Heart right ventricle (tissue), 16 donors: ENCODE measurements around the gene SH3BP4. TPM values are rescaled to one million over a fixed set of nuclear protein-coding genes. Genes with fewer than 3 reads are reported as not detected.

ENCODE experiments used
- ATAC-seq, 8 donors: fragments of 200-7000 bp; cut with Tn5 transposase; one replicate each; pipeline ENCODE4 v1.9.1; 2020; ENCODE audit warnings: mild to moderate bottlenecking in 8 of 8, moderate library complexity in 8 of 8, moderate number of reproducible peaks in 1 of 8
- DNase-seq, 2 donors: peaks; one replicate each; pipeline ENCODE4 v3.0.0-alpha.2; 2020
- H3K27ac ChIP-seq, 10 donors: fragments of 200-600 bp; sonication (generic) in 2 of 10; one replicate each; pipeline versions ENCODE4 v1.5.0 to v1.8.0; 2020 to 2022; ENCODE audit warnings: mild to moderate bottlenecking in 3 of 10
- H3K27me3 ChIP-seq, 7 donors: fragments of 200-600 bp; one replicate each; pipeline ENCODE4 v1.8.0; 2021 to 2022; ENCODE audit warnings: mild to moderate bottlenecking in 2 of 7
- H3K36me3 ChIP-seq, 9 donors: fragments of 200-600 bp; sonication (generic) in 1 of 9; one replicate each; pipeline versions ENCODE4 v1.5.0 to v1.8.0; 2020 to 2022; ENCODE audit warnings: mild to moderate bottlenecking in 2 of 9
- H3K4me1 ChIP-seq, 9 donors: fragments of 200-600 bp; sonication (generic) in 1 of 9; one replicate each; pipeline versions ENCODE4 v1.5.0 to v1.8.0; 2020 to 2022; ENCODE audit warnings: mild to moderate bottlenecking in 4 of 9
- H3K4me3 ChIP-seq, 10 donors: fragments of 200-600 bp; sonication (generic) in 2 of 10; one replicate each; pipeline versions ENCODE4 v1.5.0 to v1.8.0; 2020 to 2022; ENCODE audit warnings: mild to moderate bottlenecking in 7 of 10, moderate library complexity in 2 of 10
- H3K9me3 ChIP-seq, 11 donors: fragments of 200-600 bp in 10 of 11; sonication (generic) in 2 of 11; one replicate each; pipeline versions ENCODE4 v1.5.0 to v1.8.0; 2013 to 2022; ENCODE audit warnings: mild to moderate bottlenecking in 2 of 11, control low read depth in 1 of 11, moderate library complexity in 1 of 11
- CTCF ChIP-seq, 9 donors: fragments of 200-600 bp; sonication (generic) in 2 of 9; IDR thresholded peaks; one replicate each; pipeline versions ENCODE4 v1.5.0 to v1.8.0; 2021 to 2022; ENCODE audit warnings: antibody characterized with exemption in 9 of 9, mild to moderate bottlenecking in 5 of 9, moderate library complexity in 1 of 9
- WGBS, 2 donors: extraction: QIAGEN DNeasy Blood & Tissue Kit; methylation state at CpG; one replicate each; pipeline ENCODE4 v1.1.7; 2013; ENCODE audit warnings: inconsistent platforms in 1 of 2; 5-methylcytosine and 5-hydroxymethylcytosine counted together
- intact Hi-C, 10 donors: fragments of 100-400 bp; cut with DNase I; formaldehyde crosslinking; loops; one replicate each; pipeline versions ENCODE4 v1.11.1 to v1.14.2; 2022
- polyA plus RNA-seq, 2 donors: library from polyadenylated mRNA; stranded (reverse); fragments of 200-250 nt; gene quantifications; one replicate each; pipeline ENCODE4 v1.2.3, GENCODE V29; 2013
- total RNA-seq, 10 donors: library from RNA; stranded (reverse); fragmentation: NEBNext Ultra II Directional in 3 of 10; extraction: Animal tissue kit (Norgen Biotek cat#: 25700) in 3 of 10; gene quantifications; one replicate each; pipeline versions ENCODE4 v1.2.1 to v1.2.4, GENCODE V29; 2021 to 2023
- donor health status: Arrhythmogenic right ventricular cardiomyopathy.
- donor health status: ischemic (EF 13 %, LVEDD 7.1; RV severe dilation, severe dysfunction).
- donor health status: healthy with polysubstance abuse.
- donor health status: DM: no; HTN: yes; CAD: no.
- donor health status: DM: no; HTN: no; CAD: no.
- donor health status: ischemic (EF 25% LVEDD 6.9; RV normal size, moderate dysfunction).
- donor health status: ischemic (EF 25% LVEDD 5.7; RV mildly dilated, moderate dysfunction).
- donor health status: healthy.
- donor health status: DM: yes; HTN: yes; CAD: no.
- donor health status: Ischemic cardiomyopathy.
- donor health status: ischemic (EF 35%, LVEDD 5.7; RV mildly dilated, moderate dysfunction).
- donor health status: nonischemic (EF 11% LVEDD 7.7; RV severe dilation, severe dysfunction).
- donor health status: DM: yes; HTN: yes; CAD: no.
- donor health status: PGD.
- donor health status: ischemic (EF 29% LVEDD 5.4; RV normal size, mild dysfunction).
- donor health status: nonischemic (EF 23%, LVEDD 6.1; RV moderate dilation, normal function).

SH3BP4 gene
- total and polyA plus RNA-seq, 12 donors, result 6.3 to 15.3 (median 10.8) TPM

GRCh38 chr2:235095569-235095968 is 143.8 kb downstream of the SH3BP4 start:
- Histone ChIP-seq H3K4me1 (no peaks in the 10 kb centered on the region), H3K4me3 (no peak overlapping the region), H3K36me3 (no peaks in the 10 kb centered on the region), H3K27me3 (peaks cover 0 to 14% (median 0%) of the 10 kb centered on the region in 7 donors), H3K9me3 (no peaks in the 10 kb centered on the region), H3K27ac (no peak overlapping the region)
- no peak for TF ChIP-seq CTCF (IDR thresholded peaks at IDR 0.05)
- no peak for ATAC-seq
- intact Hi-C loops, result no loop called here
- WGBS, 2 donors, result 90 to 96% methylated on average over 2 of the region's 2 CpGs
- DNase-seq, result no peak

- WGBS, 2 donors, result 83 to 95% methylated on average over 4 of the region's 4 CpGs
- Histone ChIP-seq H3K27me3 (peaks cover 0 to 14% (median 0%) of the 10 kb centered on the region in 7 donors), H3K9me3 (no peaks in the 10 kb centered on the region), H3K4me3 (no peak overlapping the region), H3K4me1 (no peaks in the 10 kb centered on the region), H3K27ac (no peak overlapping the region), H3K36me3 (no peaks in the 10 kb centered on the region)
- ATAC-seq (no peak), DNase-seq (no peak)
- no peak for TF ChIP-seq CTCF (IDR thresholded peaks at IDR 0.05)
- intact Hi-C loops, result no loop called here
These were observed 144.6 kb downstream of the SH3BP4 start for GRCh38 chr2:235096447-235096846.

GRCh38 chr2:235097196-235097595 is 145.4 kb downstream of the SH3BP4 start:
- intact Hi-C loops, result no loop called here

GRCh38 chr2:235098269-235098668 is 146.5 kb downstream of the SH3BP4 start:
- Histone ChIP-seq H3K27ac (no peak overlapping the region), H3K4me3 (no peak overlapping the region), H3K4me1 (peaks cover 0 to 11% (median 3%) of the 10 kb centered on the region in 9 donors), H3K36me3 (no peaks in the 10 kb centered on the region), H3K27me3 (peaks cover 0 to 14% (median 0%) of the 10 kb centered on the region in 7 donors), H3K9me3 (no peaks in the 10 kb centered on the region)
- no peak for TF ChIP-seq CTCF (IDR thresholded peaks at IDR 0.05)
- intact Hi-C loops, result no loop called here
- WGBS, 2 donors, result 85 to 91% methylated on average over 4 of the region's 4 CpGs
- DNase-seq (no peak), ATAC-seq (no peak)

More at GRCh38 chr2:235097196-235097595, 145.4 kb downstream of the SH3BP4 start:
- no peak for TF ChIP-seq CTCF (IDR thresholded peaks at IDR 0.05)
- Histone ChIP-seq H3K9me3 (no peaks in the 10 kb centered on the region), H3K27me3 (peaks cover 0 to 14% (median 0%) of the 10 kb centered on the region in 7 donors), H3K27ac (no peak overlapping the region), H3K4me3 (no peak overlapping the region), H3K36me3 (no peaks in the 10 kb centered on the region), H3K4me1 (peaks cover 0 to 2% (median 0%) of the 10 kb centered on the region in 9 donors)
- no peak for DNase-seq
- no peak for ATAC-seq
- WGBS, 2 donors, result 85 to 93% methylated on average over 6 of the region's 6 CpGs
